HCT116 (cell line): Measurements from ENCODE around the gene NHSL1. TPM values are rescaled to one million over a fixed set of nuclear protein-coding genes. Genes with fewer than 3 reads are reported as not detected.
A peak's percentile ranks its signal among the peaks of the same experiment; 100 is the strongest.

Source experiments
- microRNA-seq: library from miRNA; unstranded; fragments of <30 nt; microRNA quantifications from one replicate; pipeline ENCODE4, GENCODE V29; 2016; ENCODE audit warnings: borderline number of aligned reads
- total RNA-seq: library from RNA; stranded (reverse); gene quantifications from one replicate; pipeline ENCODE4 v1.2.1, GENCODE V29; 2021; ENCODE audit not compliant: unreplicated experiment

NHSL1 gene
- total RNA-seq, 1 experiment from 2014 or later = 15.4 TPM

Small RNA genes within 50 kb of the gene (microRNA-seq; reads per million reads assigned to microRNA genes)
- gene MIR3145 = 9.3 reads per million, percentile 26 among the genes with 10 or more reads in this experiment

Other genes starting within 250 kb of the NHSL1 start
- gene SMIM28, start 121.6 kb downstream of the NHSL1 start, total RNA-seq = not detected
- 51.6 TPM for gene HEBP2, start 95.3 kb downstream of the NHSL1 start, total RNA-seq